ENCODE data around the gene CACNA1H. TPM values are rescaled to one million over a fixed set of nuclear protein-coding genes. Genes with fewer than 3 reads are reported as not detected.

The CACNA1H gene
- 1.6 and 1.7 TPM in 2 replicates for total RNA-seq (2012; rRNA removed)
- 5.8 and 6.1 TPM in 2 replicates for polyA plus RNA-seq (2012; rRNA removed)
- 4.9 and 8.1 TPM in 2 replicates for polyA plus RNA-seq (2012; cell fraction: cytosol; rRNA removed)
- polyA plus RNA-seq (2012; cell fraction: nucleus; rRNA removed; ENCODE audit: low replicate concordance) = 12.2 and 35.8 TPM in 2 replicates
- Bru-seq, nascent RNA = percentile 42 among the genes with signal in this experiment
- percentile 40 among the genes with signal in this experiment for BruChase-seq, experiment 1, labeled RNA remaining after a 6-hour chase
- percentile 55 among the genes with signal in this experiment for BruChase-seq, experiment 2, labeled RNA remaining after a 2-hour chase
- long read RNA-seq, partial matches to known transcripts = 34 of 36 reads
- long read RNA-seq, other reads (novel, unspliced or antisense) = 2 of 36 reads

GRCh38 chr16:1152651-1153259, at the start of gene CACNA1H:
Gene CACNA1H, plus strand, starts transcription at chr16:1153106. Its CDS starts 632 bp downstream, at chr16:1153738.
- Histone ChIP-seq H2AFZ (replicated peaks; ENCODE audit: low read length, poor library complexity) (peak within 1 kb of the TSS; percentile 76), H3K23ac (ENCODE audit: low read depth, low read length) (no peak within 1 kb of the TSS), H3K27ac (ENCODE audit: insufficient read depth, low read length) (no peak within 1 kb of the TSS; the same call in 1 of the 2 replicates), H3K18ac (ENCODE audit: low read depth, low read length) (no peak within 1 kb of the TSS), H3K4ac (ENCODE audit: low read depth, low read length) (no peak within 1 kb of the TSS), H2BK120ac (ENCODE audit: low read depth, low read length) (no peak within 1 kb of the TSS), H3K9me3 (ENCODE audit: control insufficient read depth, insufficient read depth, low read length) (no peaks in the 10 kb centered on the region), H2BK5ac (ENCODE audit: low read depth, low read length, poor library complexity, severe bottlenecking) (no peak within 1 kb of the TSS), H3K4me3 (ENCODE audit: insufficient read depth, low read depth, low read length) (peak within 1 kb of the TSS; percentile 47), H2BK20ac (ENCODE audit: low read depth, low read length) (no peak within 1 kb of the TSS), H3K9me1 (ENCODE audit: insufficient read depth, low read length) (no peaks in the 10 kb centered on the region), H3K79me1 (ENCODE audit: low read depth in 1 of 2, low read length in 2 of 2) (no peaks in the 10 kb centered on the region), H4K91ac (ENCODE audit: insufficient read depth, low read depth, low read length) (peak within 1 kb of the TSS; percentile 26; the same call in 1 of the 2 replicates), H3K4me1 (ENCODE audit: control insufficient read depth, insufficient read depth, low read length) (peaks cover 12% of the 10 kb centered on the region; the same call in 1 of the 2 replicates), H3K36me3 (ENCODE audit: control insufficient read depth, insufficient read depth, low read length) (no peaks in the 10 kb centered on the region), H4K20me1 (ENCODE audit: insufficient read depth, low read length) (peaks cover 6% of the 10 kb centered on the region), H3K56ac (ENCODE audit: extremely low read depth, insufficient read depth, low read length) (no peak within 1 kb of the TSS), H4K5ac (ENCODE audit: low read depth, low read length) (no peak within 1 kb of the TSS; the same call in 1 of the 2 replicates), H2AK9ac (replicated peaks; ENCODE audit: low read depth, low read length, poor library complexity) (peak within 1 kb of the TSS; percentile 78), H3K14ac (replicated peaks; ENCODE audit: low read depth, low read length) (no peak within 1 kb of the TSS), H3K27me3 (ENCODE audit: control insufficient read depth, insufficient read depth, low read length) (peaks cover 6% of the 10 kb centered on the region; the same call in 1 of the 2 replicates), H3K4me2 (ENCODE audit: low read depth, low read length) (no peak within 1 kb of the TSS), H4K8ac (ENCODE audit: low read depth in 2 of 2, low read length in 2 of 2) (no peak within 1 kb of the TSS), H2BK15ac (ENCODE audit: low read depth, low read length) (no peak within 1 kb of the TSS), H2AK5ac (ENCODE audit: low read depth, low read length) (no peak within 1 kb of the TSS), H3K9ac (ENCODE audit: low read depth, low read length) (peak within 1 kb of the TSS; percentile 34; the same call in 1 of the 2 replicates)
- TF ChIP-seq MAZ (IDR thresholded peaks at IDR 0.05; ENCODE audit: borderline replicate concordance, low read depth, low read length) (peak; percentile 18; the same call in 1 of the 2 replicates), RCOR1 (IDR thresholded peaks at IDR 0.05; ENCODE audit: insufficient replicate concordance, low read length) (no peak), CTCF (conservative IDR thresholded peaks at IDR 0.05; ENCODE audit: low read depth, low read length) (peak; percentile 24), SMC3 (IDR thresholded peaks at IDR 0.05; ENCODE audit: low read depth, low read length) (no peak), RAD21 (IDR thresholded peaks at IDR 0.05; ENCODE audit: low read length) (no peak)
- ATAC-seq (ENCODE audit: low read depth) (peak; percentile 79), DNase-seq (no peak)
- no TSS peak for BruUV-seq (replicated peaks)
- dilution Hi-C loops (cut with HindIII; ENCODE audit: low sequenced_read_pairs, unreplicated experiment) (no loop called here), intact Hi-C loops (cut with micrococcal nuclease) (no loop called here), in situ Hi-C loops (cut with MboI; ENCODE audit: low sequenced_read_pairs) (no loop called here)
- ChIA-PET POLR2A (ENCODE audit: unreplicated experiment) (no interaction called here), CTCF (no interaction called here)
- WGBS, 2 experiments (ENCODE audit: extremely low coverage in 2 of 2, insufficient read length in 1 of 2) = no CpG with 5 or more reads among the region's 98 CpGs
